HG02759 (cell line): ENCODE measurements around the gene SLC6A7.

Source experiments
- ATAC-seq: cut with Tn5 transposase; IDR thresholded peaks from one replicate; pipeline ENCODE4 v1.9.1; 2021; ENCODE audit warnings: mild to moderate bottlenecking, moderate library complexity; ENCODE audit not compliant: unreplicated experiment

SLC6A7 gene

GRCh38 chr5:150189728-150190502 lies at the start of gene SLC6A7:
SLC6A7 (plus strand) TSS chr5:150190062; CDS start chr5:150190328, 266 bp downstream.
- no peak for ATAC-seq

GRCh38 chr5:150140830-150141229 lies 49.0 kb upstream of the SLC6A7 start:
- ATAC-seq: no peak

GRCh38 chr5:150141544-150142184 lies 48.2 kb upstream of the SLC6A7 start:
- ATAC-seq: no peak

GRCh38 chr5:150142185-150142958 lies 47.5 kb upstream of the SLC6A7 start:
- ATAC-seq: no peak

- no peak for ATAC-seq
Measured at GRCh38 chr5:150142959-150143349, 46.9 kb upstream of the SLC6A7 start.

GRCh38 chr5:150143350-150144245 lies 46.3 kb upstream of the SLC6A7 start:
- ATAC-seq: no peak

GRCh38 chr5:150144246-150144801 lies 45.5 kb upstream of the SLC6A7 start:
- no peak for ATAC-seq

- no peak for ATAC-seq
Measured at GRCh38 chr5:150144879-150145278, 45.0 kb upstream of the SLC6A7 start.

GRCh38 chr5:150146235-150146634 lies 43.6 kb upstream of the SLC6A7 start:
- no peak for ATAC-seq

- no peak for ATAC-seq
Measured at GRCh38 chr5:150146862-150147601, 42.8 kb upstream of the SLC6A7 start.

GRCh38 chr5:150147670-150148069 lies 42.2 kb upstream of the SLC6A7 start:
- ATAC-seq: no peak

GRCh38 chr5:150148117-150148927 lies 41.5 kb upstream of the SLC6A7 start:
- ATAC-seq: no peak

GRCh38 chr5:150149618-150150017 lies 40.2 kb upstream of the SLC6A7 start:
- ATAC-seq: no peak

GRCh38 chr5:150152636-150153462 lies 37.0 kb upstream of the SLC6A7 start:
- no peak for ATAC-seq

- ATAC-seq: no peak
Measured at GRCh38 chr5:150153483-150153882, 36.4 kb upstream of the SLC6A7 start.

- ATAC-seq: no peak
Measured at GRCh38 chr5:150153957-150154617, 35.8 kb upstream of the SLC6A7 start.

GRCh38 chr5:150154618-150155128 lies 35.2 kb upstream of the SLC6A7 start:
- ATAC-seq: no peak
